K562 (cell line): ENCODE measurements around the gene VPS37B.

Experiments used
- CREB1 ChIP-seq, 2 experiments: sonication (generic) in 1 of 2; formaldehyde crosslinking in 1 of 2; IDR thresholded peaks; 2 replicates each; pipeline versions ENCODE4 v1.6.1 to v1.8.0; 2012 to 2022; ENCODE audit warnings: inconsistent platforms in 1 of 2, mild to moderate bottlenecking in 1 of 2, missing genetic modification reagents in 1 of 2, moderate library complexity in 1 of 2
- SP2 ChIP-seq: IDR thresholded peaks from 2 replicates; pipeline ENCODE4 v1.6.1; 2011; ENCODE audit warnings: mild to moderate bottlenecking, low read depth, low read length, moderate library complexity; ENCODE audit not compliant: poor library complexity, severe bottlenecking; ENCODE audit errors: extremely low read depth
- ZC3H11A ChIP-seq: IDR thresholded peaks from 2 replicates; pipeline ENCODE4 v1.6.1; 2012; ENCODE audit warnings: low read depth, low read length, improper control_type of control experiment
- ZNF121 ChIP-seq: sonication (generic); formaldehyde crosslinking; conservative IDR thresholded peaks from 2 replicates; pipeline ENCODE4 v1.8.0; 2022; ENCODE audit warnings: missing genetic modification reagents
- ZNF134 ChIP-seq: fragments of 250-450 bp; sonication (Bioruptor Pico); conservative IDR thresholded peaks from 2 replicates; pipeline ENCODE4 v1.4.0; 2020
- TF ChIP-seq, protein P1 (sequence below): sonication (generic); formaldehyde crosslinking; IDR thresholded peaks from 2 replicates; pipeline ENCODE4 v1.8.1; 2023; ENCODE audit warnings: mild to moderate bottlenecking, missing genetic modification reagents

DNA sequence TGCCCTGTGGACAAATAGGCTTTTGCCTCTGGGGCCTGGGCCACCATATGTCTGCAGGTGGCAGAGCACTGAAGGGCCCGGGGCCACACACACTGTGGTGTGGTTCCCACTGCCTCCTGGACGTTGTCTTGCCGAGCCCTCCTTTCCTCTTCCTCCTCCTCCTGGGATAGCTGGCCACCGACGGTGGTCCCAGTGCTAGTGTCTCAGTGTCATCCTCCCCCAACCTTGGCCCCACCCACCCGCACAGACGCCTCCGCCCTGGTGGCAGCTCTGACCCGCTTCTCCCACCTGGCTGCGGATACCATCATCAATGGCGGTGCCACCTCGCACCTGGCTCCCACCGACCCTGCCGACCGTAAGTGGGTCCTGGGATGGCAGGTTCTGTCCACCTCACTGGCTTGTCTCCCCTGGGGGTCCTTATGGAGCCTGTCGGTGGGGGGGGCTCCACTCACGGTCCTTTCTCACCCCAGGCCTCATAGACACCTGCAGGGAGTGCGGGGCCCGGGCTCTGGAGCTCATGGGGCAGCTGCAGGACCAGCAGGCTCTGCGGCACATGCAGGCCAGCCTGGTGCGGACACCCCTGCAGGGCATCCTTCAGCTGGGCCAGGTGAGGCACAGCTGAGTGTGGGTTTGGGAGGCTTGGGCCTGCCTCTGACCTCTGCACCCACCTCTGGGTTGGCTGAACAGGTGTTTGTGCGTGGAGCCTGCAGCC, 37.2 kb downstream of the VPS37B start:
- no peak for TF ChIP-seq ZNF134 (CRISPR knock-in tag)
- TF ChIP-seq SP2 = no peak
- no peak for TF ChIP-seq ZNF121 (CRISPR knock-in tag)
- TF ChIP-seq, protein P1, sequence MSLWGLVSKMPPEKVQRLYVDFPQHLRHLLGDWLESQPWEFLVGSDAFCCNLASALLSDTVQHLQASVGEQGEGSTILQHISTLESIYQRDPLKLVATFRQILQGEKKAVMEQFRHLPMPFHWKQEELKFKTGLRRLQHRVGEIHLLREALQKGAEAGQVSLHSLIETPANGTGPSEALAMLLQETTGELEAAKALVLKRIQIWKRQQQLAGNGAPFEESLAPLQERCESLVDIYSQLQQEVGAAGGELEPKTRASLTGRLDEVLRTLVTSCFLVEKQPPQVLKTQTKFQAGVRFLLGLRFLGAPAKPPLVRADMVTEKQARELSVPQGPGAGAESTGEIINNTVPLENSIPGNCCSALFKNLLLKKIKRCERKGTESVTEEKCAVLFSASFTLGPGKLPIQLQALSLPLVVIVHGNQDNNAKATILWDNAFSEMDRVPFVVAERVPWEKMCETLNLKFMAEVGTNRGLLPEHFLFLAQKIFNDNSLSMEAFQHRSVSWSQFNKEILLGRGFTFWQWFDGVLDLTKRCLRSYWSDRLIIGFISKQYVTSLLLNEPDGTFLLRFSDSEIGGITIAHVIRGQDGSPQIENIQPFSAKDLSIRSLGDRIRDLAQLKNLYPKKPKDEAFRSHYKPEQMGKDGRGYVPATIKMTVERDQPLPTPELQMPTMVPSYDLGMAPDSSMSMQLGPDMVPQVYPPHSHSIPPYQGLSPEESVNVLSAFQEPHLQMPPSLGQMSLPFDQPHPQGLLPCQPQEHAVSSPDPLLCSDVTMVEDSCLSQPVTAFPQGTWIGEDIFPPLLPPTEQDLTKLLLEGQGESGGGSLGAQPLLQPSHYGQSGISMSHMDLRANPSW (CRISPR knock-in tag) = no peak
- TF ChIP-seq ZC3H11A = no peak
- no peak for TF ChIP-seq CREB1 (IDR thresholded peaks at IDR 0.05)
- TF ChIP-seq CREB1 (CRISPR knock-in tag; IDR thresholded peaks at IDR 0.05) = no peak
